ENCODE measurements around the gene UHRF1.
"Not testable (repeated sequence)": the region's sequence is repeated elsewhere in the genome, so short reads cannot be mapped to it uniquely, and the experiment has no call there.

DNA sequence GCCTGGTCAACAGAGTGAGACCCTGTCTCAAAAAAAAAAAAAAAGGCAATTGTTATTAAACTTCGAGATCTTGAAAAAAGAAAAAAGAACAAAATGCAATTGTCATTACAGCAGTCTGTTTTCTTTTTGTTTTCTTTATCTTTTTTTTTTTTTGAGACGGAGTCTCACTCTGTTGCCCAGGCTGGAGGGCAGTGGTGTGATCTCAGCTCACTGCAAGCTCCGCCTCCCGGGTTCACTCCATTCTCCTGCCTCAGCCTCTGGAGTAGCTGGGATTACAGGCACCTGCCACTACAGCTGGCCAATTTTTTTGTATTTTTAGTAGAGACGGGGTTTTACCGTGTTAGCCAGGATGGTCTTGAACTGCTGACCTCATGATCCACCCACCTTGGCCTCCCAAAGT is 26.4 kb upstream of the UHRF1 start:
- TF ChIP-seq, protein P1, sequence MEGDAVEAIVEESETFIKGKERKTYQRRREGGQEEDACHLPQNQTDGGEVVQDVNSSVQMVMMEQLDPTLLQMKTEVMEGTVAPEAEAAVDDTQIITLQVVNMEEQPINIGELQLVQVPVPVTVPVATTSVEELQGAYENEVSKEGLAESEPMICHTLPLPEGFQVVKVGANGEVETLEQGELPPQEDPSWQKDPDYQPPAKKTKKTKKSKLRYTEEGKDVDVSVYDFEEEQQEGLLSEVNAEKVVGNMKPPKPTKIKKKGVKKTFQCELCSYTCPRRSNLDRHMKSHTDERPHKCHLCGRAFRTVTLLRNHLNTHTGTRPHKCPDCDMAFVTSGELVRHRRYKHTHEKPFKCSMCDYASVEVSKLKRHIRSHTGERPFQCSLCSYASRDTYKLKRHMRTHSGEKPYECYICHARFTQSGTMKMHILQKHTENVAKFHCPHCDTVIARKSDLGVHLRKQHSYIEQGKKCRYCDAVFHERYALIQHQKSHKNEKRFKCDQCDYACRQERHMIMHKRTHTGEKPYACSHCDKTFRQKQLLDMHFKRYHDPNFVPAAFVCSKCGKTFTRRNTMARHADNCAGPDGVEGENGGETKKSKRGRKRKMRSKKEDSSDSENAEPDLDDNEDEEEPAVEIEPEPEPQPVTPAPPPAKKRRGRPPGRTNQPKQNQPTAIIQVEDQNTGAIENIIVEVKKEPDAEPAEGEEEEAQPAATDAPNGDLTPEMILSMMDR (IDR thresholded peaks at IDR 0.05): not testable (repeated sequence)
- not testable (repeated sequence) for TF ChIP-seq POLR2A (IDR thresholded peaks at IDR 0.05)
